Stimulated activated CD4-positive, alpha-beta T cell treated with anti-CD3 and anti-CD28 coated beads, Interleukin-1b, Interleukin-23, amount 100 ng/mL, for 1 hour (primary cell): ENCODE results near the gene EHD1.

ENCODE experiments used
- DNase-seq, 2 donors: peaks; one replicate each; pipeline ENCODE4 v3.0.0-alpha.2; 2020; ENCODE audit warnings: low read depth in 2 of 2

EHD1 gene

GRCh38 chr11:64842851-64843685, 35.4 kb downstream of the EHD1 start:
- no peak for DNase-seq

- no peak for DNase-seq
These were observed 36.1 kb downstream of the EHD1 start for GRCh38 chr11:64842366-64842759.

- no peak for DNase-seq
These were observed 36.6 kb downstream of the EHD1 start for GRCh38 chr11:64841592-64842365.

- no peak for DNase-seq
These were observed 38.3 kb downstream of the EHD1 start for GRCh38 chr11:64839887-64840782.

- no peak for DNase-seq
These were observed 39.1 kb downstream of the EHD1 start for GRCh38 chr11:64839335-64839734.

GRCh38 chr11:64838600-64839334, 39.7 kb downstream of the EHD1 start:
- DNase-seq = no peak

GRCh38 chr11:64837887-64838351, 40.5 kb downstream of the EHD1 start:
- DNase-seq = no peak

- DNase-seq = no peak
These were observed 41.9 kb downstream of the EHD1 start for GRCh38 chr11:64836448-64837072.

GRCh38 chr11:64835616-64836447, 42.6 kb downstream of the EHD1 start:
- DNase-seq = no peak

GRCh38 chr11:64834723-64835615, 43.5 kb downstream of the EHD1 start:
- no peak for DNase-seq

GRCh38 chr11:64834031-64834722, 44.2 kb downstream of the EHD1 start:
- DNase-seq = no peak

- DNase-seq = no peak
These were observed 44.9 kb downstream of the EHD1 start for GRCh38 chr11:64833509-64833908.

GRCh38 chr11:64833198-64833502, 45.3 kb downstream of the EHD1 start:
- DNase-seq = no peak

GRCh38 chr11:64832467-64833197, 45.8 kb downstream of the EHD1 start:
- no peak for DNase-seq

- no peak for DNase-seq
These were observed 47.0 kb downstream of the EHD1 start for GRCh38 chr11:64831411-64831891.

- no peak for DNase-seq
These were observed 48.7 kb downstream of the EHD1 start for GRCh38 chr11:64829536-64830251.

GRCh38 chr11:64827451-64827839, 51.0 kb downstream of the EHD1 start:
- DNase-seq = no peak
